Measurements from ENCODE around the gene SUSD4.
A peak's percentile ranks its signal among the peaks of the same experiment; 100 is the strongest.

SUSD4 gene

GRCh38 chr1:223248001-223248769 is 115.8 kb downstream of the SUSD4 start:
- no peak for DNase-seq

GRCh38 chr1:223246476-223247112 is 117.4 kb downstream of the SUSD4 start:
- DNase-seq, result no peak

- no peak for DNase-seq
Measured at GRCh38 chr1:223245983-223246382, 118.0 kb downstream of the SUSD4 start.

- no peak for DNase-seq
Measured at GRCh38 chr1:223245411-223245810, 118.6 kb downstream of the SUSD4 start.

GRCh38 chr1:223244366-223245103 is 119.4 kb downstream of the SUSD4 start:
- DNase-seq, result peak; percentile 21

- DNase-seq, result no peak
Measured at GRCh38 chr1:223243441-223244050, 120.4 kb downstream of the SUSD4 start.

GRCh38 chr1:223242971-223243370 is 121.0 kb downstream of the SUSD4 start:
- DNase-seq, result no peak

GRCh38 chr1:223242382-223242955 is 121.5 kb downstream of the SUSD4 start:
- DNase-seq, result no peak

- no peak for DNase-seq
Measured at GRCh38 chr1:223240122-223240521, 123.9 kb downstream of the SUSD4 start.

- DNase-seq, result no peak
Measured at GRCh38 chr1:223235091-223235490, 128.9 kb downstream of the SUSD4 start.

GRCh38 chr1:223234534-223234933 is 129.4 kb downstream of the SUSD4 start:
- DNase-seq, result no peak

GRCh38 chr1:223234170-223234514 is 129.8 kb downstream of the SUSD4 start:
- DNase-seq, result no peak

GRCh38 chr1:223233410-223234169 is 130.4 kb downstream of the SUSD4 start:
- peak; percentile 28 for DNase-seq

- no peak for DNase-seq
Measured at GRCh38 chr1:223233019-223233409, 131.0 kb downstream of the SUSD4 start.

GRCh38 chr1:223231581-223231980 is 132.4 kb downstream of the SUSD4 start:
- DNase-seq, result no peak

GRCh38 chr1:223231011-223231572 is 132.9 kb downstream of the SUSD4 start:
- no peak for DNase-seq

GRCh38 chr1:223230161-223230881 is 133.7 kb downstream of the SUSD4 start:
- DNase-seq, result peak; percentile 45

GRCh38 chr1:223229756-223230155 is 134.2 kb downstream of the SUSD4 start:
- peak; percentile 24 for DNase-seq

GRCh38 chr1:223228931-223229528 is 134.9 kb downstream of the SUSD4 start:
- DNase-seq, result no peak

- no peak for DNase-seq
Measured at GRCh38 chr1:223228201-223228600, 135.8 kb downstream of the SUSD4 start.
